HG02571 (cell line): ENCODE results near the gene DENND6B.
"Not testable (repeated sequence)": the region's sequence is repeated elsewhere in the genome, so short reads cannot be mapped to it uniquely, and the experiment has no call there.

Source experiments
- ATAC-seq: cut with Tn5 transposase; IDR thresholded peaks from one replicate; pipeline ENCODE4 v1.9.1; 2021; ENCODE audit warnings: mild to moderate bottlenecking, moderate library complexity; ENCODE audit not compliant: unreplicated experiment

DENND6B gene

GRCh38 chr22:50274771-50275170, 52.0 kb downstream of the DENND6B start:
- ATAC-seq: no peak

- ATAC-seq: no peak
Measured at GRCh38 chr22:50274311-50274710, 52.5 kb downstream of the DENND6B start.

GRCh38 chr22:50273781-50274180, 53.0 kb downstream of the DENND6B start:
- ATAC-seq: not testable (repeated sequence)

- ATAC-seq: not testable (repeated sequence)
Measured at GRCh38 chr22:50273352-50273751, 53.5 kb downstream of the DENND6B start.

- ATAC-seq: no peak
Measured at GRCh38 chr22:50272044-50272802, 54.6 kb downstream of the DENND6B start.

GRCh38 chr22:50271519-50271970, 55.3 kb downstream of the DENND6B start:
- ATAC-seq: no peak

GRCh38 chr22:50270666-50271394, 56.0 kb downstream of the DENND6B start:
- no peak for ATAC-seq

- ATAC-seq: no peak
Measured at GRCh38 chr22:50269970-50270665, 56.7 kb downstream of the DENND6B start, which contains the start of gene MAPK11. Gene MAPK11 (minus strand): TSS chr22:50270380. CDS start chr22:50270292, 88 bp downstream.

- ATAC-seq: no peak
Measured at GRCh38 chr22:50269573-50269969, 57.2 kb downstream of the DENND6B start.

GRCh38 chr22:50268655-50269113, 58.1 kb downstream of the DENND6B start:
- no peak for ATAC-seq

- ATAC-seq: no peak
Measured at GRCh38 chr22:50267591-50268390, 59.0 kb downstream of the DENND6B start.

GRCh38 chr22:50266994-50267393, 59.8 kb downstream of the DENND6B start:
- no peak for ATAC-seq

- no peak for ATAC-seq
Measured at GRCh38 chr22:50264946-50265669, 61.7 kb downstream of the DENND6B start.

GRCh38 chr22:50264104-50264745, 62.6 kb downstream of the DENND6B start:
- no peak for ATAC-seq

GRCh38 chr22:50262973-50263617, 63.7 kb downstream of the DENND6B start:
- ATAC-seq: no peak

GRCh38 chr22:50262460-50262911, 64.3 kb downstream of the DENND6B start:
- ATAC-seq: no peak

- no peak for ATAC-seq
Measured at GRCh38 chr22:50261615-50262459, 65.0 kb downstream of the DENND6B start, which contains the start of gene MAPK12. Gene MAPK12 (minus strand): TSS chr22:50261683. CDS start chr22:50261509, 174 bp downstream.
